OCI-LY1 (cell line): ENCODE measurements around the gene MACROD2.

Source experiments
- EZH2 ChIP-seq: fragments of 200-600 bp; sonication (generic), shearing (Covaris generic); IDR thresholded peaks from 2 replicates; pipeline ENCODE4 v1.8.0; 2017; ENCODE audit warnings: borderline replicate concordance, mixed run types, mild to moderate bottlenecking, antibody characterized with exemption, low read length, moderate library complexity, mixed read lengths
- TF ChIP-seq, protein P1 (sequence below): fragments of 200-600 bp; sonication (generic), shearing (Covaris generic); IDR thresholded peaks from 2 replicates; pipeline ENCODE4 v1.5.1; 2017; ENCODE audit warnings: mild to moderate bottlenecking, antibody characterized with exemption, low read length, moderate library complexity, mixed read lengths

GRCh38 chr20:15674253-15675060 is 1679.1 kb downstream of the MACROD2 start:
- TF ChIP-seq EZH2 = no peak
- TF ChIP-seq, protein P1, sequence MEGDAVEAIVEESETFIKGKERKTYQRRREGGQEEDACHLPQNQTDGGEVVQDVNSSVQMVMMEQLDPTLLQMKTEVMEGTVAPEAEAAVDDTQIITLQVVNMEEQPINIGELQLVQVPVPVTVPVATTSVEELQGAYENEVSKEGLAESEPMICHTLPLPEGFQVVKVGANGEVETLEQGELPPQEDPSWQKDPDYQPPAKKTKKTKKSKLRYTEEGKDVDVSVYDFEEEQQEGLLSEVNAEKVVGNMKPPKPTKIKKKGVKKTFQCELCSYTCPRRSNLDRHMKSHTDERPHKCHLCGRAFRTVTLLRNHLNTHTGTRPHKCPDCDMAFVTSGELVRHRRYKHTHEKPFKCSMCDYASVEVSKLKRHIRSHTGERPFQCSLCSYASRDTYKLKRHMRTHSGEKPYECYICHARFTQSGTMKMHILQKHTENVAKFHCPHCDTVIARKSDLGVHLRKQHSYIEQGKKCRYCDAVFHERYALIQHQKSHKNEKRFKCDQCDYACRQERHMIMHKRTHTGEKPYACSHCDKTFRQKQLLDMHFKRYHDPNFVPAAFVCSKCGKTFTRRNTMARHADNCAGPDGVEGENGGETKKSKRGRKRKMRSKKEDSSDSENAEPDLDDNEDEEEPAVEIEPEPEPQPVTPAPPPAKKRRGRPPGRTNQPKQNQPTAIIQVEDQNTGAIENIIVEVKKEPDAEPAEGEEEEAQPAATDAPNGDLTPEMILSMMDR = no peak
